ENCODE data around the gene ALKBH2. TPM values are rescaled to one million over a fixed set of nuclear protein-coding genes. Genes with fewer than 3 reads are reported as not detected.

The ALKBH2 gene
- total and polyA plus RNA-seq, 2 experiments from 2014 or later: 16.4 to 35.9 TPM

DNA sequence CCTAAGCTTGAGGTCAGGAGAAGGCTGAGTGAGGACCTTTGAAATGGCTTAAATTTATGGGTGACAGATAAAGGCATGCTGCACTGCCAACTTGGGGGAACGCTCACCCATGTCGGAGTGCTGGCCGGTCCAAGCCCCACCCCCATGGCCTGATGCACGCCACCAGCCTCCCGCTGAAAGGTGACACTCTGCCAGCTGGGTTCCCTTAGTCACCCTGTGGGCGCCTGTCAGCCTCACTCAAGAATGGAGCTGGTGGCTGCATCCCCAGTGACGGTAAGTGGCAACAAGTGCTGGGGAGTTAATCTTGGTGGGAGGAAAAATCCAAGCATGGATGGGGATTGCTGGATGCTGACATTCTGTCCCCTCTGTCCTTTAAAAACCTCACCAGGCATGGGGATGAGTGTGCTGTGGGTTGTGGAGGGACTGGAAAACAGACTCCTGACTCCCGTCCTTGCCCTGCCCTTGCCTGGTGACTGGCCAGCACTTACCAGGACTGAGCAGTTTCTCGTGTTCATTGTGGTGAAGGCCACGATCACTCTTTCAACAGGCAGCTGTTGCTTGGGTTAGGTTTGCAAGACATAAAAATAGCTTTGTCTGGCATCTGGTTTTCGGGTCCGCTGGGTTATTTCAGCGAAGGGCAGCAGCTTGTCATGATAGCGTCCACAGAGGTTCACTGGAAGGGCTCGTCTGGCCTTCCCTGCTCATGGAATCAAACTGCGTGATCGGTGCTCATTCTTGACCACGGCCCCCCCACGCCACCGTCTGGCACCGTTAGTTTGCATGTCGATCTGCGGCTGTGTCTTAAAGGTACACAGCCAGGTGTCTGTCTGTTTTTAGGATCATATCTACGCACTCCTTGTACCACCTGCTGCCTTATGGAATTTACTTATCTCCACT lies 38.1 kb upstream of the ALKBH2 start (continued):
- no peak for TF ChIP-seq CTCF (conservative IDR thresholded peaks at IDR 0.05; ENCODE audit: low read depth in 2 of 2)

GRCh38 chr12:109130297-109131153 lies 37.3 kb upstream of the ALKBH2 start:
- no peaks in the 10 kb centered on the region for H3K36me3 ChIP-seq (ENCODE audit: insufficient read depth)
- Mint-ChIP-seq H3K36me3 (ENCODE audit: low read depth) (no peaks in the 10 kb centered on the region; the same call in 1 of the 3 replicates), H3K9me3 (peaks cover 2% of the 10 kb centered on the region; the same call in 2 of the 3 replicates), H3K27me3 (ENCODE audit: insufficient read depth, low read depth, poor library complexity) (peaks cover 4% of the 10 kb centered on the region), H3K27ac (no peak overlapping the region; the same call in 1 of the 2 replicates), H3K4me3 (no peak overlapping the region), H3K4me1 (peaks cover 10% of the 10 kb centered on the region)
- ATAC-seq: no peak
- H3K27ac ChIP-seq (ENCODE audit: low read depth): no peak overlapping the region
- H3K79me2 ChIP-seq (replicated peaks; ENCODE audit: insufficient read depth): no peaks in the 10 kb centered on the region
- no peaks in the 10 kb centered on the region for H3K9me2 ChIP-seq (ENCODE audit: insufficient read depth)
- H2AFZ ChIP-seq: no peak overlapping the region
- H4K20me1 ChIP-seq (replicated peaks; ENCODE audit: insufficient read depth): no peaks in the 10 kb centered on the region
- H3F3A ChIP-seq (replicated peaks; ENCODE audit: low read depth): no peaks in the 10 kb centered on the region
- H3K27me3 ChIP-seq (ENCODE audit: insufficient read depth): no peaks in the 10 kb centered on the region
- no peak overlapping the region for H3K4me3 ChIP-seq
- no peak for DNase-seq (ENCODE audit: low spot score)
- no peak overlapping the region for H3K4me2 ChIP-seq
- no peaks in the 10 kb centered on the region for H3K4me1 ChIP-seq (ENCODE audit: insufficient read depth)
- no peak for TF ChIP-seq NANOG (IDR thresholded peaks at IDR 0.05; ENCODE audit: borderline replicate concordance)
- TF ChIP-seq ETS1 (IDR thresholded peaks at IDR 0.05): no peak
- TF ChIP-seq EZH2phosphoT487 (IDR thresholded peaks at IDR 0.05; ENCODE audit: unreplicated experiment): no peak
- no peak for TF ChIP-seq REST (IDR thresholded peaks at IDR 0.05; ENCODE audit: unreplicated experiment)
- no peak for TF ChIP-seq POLR2AphosphoS5 (IDR thresholded peaks at IDR 0.05; ENCODE audit: low read depth)
- no peak for TF ChIP-seq EZH2 (IDR thresholded peaks at IDR 0.05; ENCODE audit: low read depth, unreplicated experiment)
- no peak for TF ChIP-seq ZNF331 (CRISPR knock-in tag; IDR thresholded peaks at IDR 0.05; ENCODE audit: low read depth)
- no peak for TF ChIP-seq CTCF (conservative IDR thresholded peaks at IDR 0.05; ENCODE audit: low read depth in 2 of 2)
- no peak for TF ChIP-seq ZNF114 (CRISPR knock-in tag; IDR thresholded peaks at IDR 0.05)
